ENCODE measurements around the gene ZYG11B. TPM values are rescaled to one million over a fixed set of nuclear protein-coding genes. Genes with fewer than 3 reads are reported as not detected.

ZYG11B gene
- total and polyA plus RNA-seq, 9 of the 15 experiments (the other 6 are each of a cell fraction or from before 2014, with no cell fraction given) = 4.9 to 22.2 (median 12.2) TPM

DNA sequence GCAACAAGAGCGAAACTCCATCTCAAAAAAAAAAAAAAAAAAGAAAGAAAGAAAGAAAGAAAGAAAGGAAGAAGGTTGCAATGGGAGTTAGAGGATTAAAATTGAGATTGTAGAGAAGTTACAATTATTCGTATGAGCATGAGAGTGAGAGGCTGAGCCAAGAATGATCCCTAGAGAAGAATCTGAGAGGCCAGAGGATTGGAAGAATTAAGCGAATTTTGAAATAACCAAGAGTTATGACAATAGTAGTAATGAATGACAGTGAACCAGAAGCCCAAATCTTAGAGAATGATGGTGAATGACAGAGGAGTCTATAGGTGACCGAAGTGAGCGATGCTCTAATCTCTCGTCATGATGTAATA is 369 bp upstream of the ZYG11B start (continued):
- TF ChIP-seq, protein P1, sequence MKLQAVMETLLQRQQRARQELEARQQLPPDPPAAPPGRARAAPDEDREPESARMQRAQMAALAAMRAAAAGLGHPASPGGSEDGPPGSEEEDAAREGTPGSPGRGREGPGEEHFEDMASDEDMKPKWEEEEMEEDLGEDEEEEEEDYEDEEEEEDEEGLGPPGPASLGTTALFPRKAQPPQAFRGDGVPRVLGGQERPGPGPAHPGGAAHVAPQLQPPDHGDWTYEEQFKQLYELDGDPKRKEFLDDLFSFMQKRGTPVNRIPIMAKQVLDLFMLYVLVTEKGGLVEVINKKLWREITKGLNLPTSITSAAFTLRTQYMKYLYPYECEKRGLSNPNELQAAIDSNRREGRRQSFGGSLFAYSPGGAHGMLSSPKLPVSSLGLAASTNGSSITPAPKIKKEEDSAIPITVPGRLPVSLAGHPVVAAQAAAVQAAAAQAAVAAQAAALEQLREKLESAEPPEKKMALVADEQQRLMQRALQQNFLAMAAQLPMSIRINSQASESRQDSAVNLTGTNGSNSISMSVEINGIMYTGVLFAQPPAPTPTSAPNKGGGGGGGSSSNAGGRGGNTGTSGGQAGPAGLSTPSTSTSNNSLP (IDR thresholded peaks at IDR 0.05; ENCODE audit: borderline replicate concordance, low read depth, low read length) = no peak
- TF ChIP-seq ILF3 (IDR thresholded peaks at IDR 0.05; ENCODE audit: borderline replicate concordance) = no peak
- TF ChIP-seq, protein P2, sequence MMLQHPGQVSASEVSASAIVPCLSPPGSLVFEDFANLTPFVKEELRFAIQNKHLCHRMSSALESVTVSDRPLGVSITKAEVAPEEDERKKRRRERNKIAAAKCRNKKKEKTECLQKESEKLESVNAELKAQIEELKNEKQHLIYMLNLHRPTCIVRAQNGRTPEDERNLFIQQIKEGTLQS (IDR thresholded peaks at IDR 0.05) = 0 out of 2 replicates have a peak, but pooled peaks have one; percentile 19
- TF ChIP-seq, protein P2 (CRISPR knock-in tag; conservative IDR thresholded peaks at IDR 0.05) = no peak
- no peak for TF ChIP-seq NR2F6 (CRISPR knock-in tag; IDR thresholded peaks at IDR 0.05)
- TF ChIP-seq U2AF2 (optimal IDR thresholded peaks at IDR 0.05; ENCODE audit: low read depth, low read length) = no peak
- TF ChIP-seq, protein P3, sequence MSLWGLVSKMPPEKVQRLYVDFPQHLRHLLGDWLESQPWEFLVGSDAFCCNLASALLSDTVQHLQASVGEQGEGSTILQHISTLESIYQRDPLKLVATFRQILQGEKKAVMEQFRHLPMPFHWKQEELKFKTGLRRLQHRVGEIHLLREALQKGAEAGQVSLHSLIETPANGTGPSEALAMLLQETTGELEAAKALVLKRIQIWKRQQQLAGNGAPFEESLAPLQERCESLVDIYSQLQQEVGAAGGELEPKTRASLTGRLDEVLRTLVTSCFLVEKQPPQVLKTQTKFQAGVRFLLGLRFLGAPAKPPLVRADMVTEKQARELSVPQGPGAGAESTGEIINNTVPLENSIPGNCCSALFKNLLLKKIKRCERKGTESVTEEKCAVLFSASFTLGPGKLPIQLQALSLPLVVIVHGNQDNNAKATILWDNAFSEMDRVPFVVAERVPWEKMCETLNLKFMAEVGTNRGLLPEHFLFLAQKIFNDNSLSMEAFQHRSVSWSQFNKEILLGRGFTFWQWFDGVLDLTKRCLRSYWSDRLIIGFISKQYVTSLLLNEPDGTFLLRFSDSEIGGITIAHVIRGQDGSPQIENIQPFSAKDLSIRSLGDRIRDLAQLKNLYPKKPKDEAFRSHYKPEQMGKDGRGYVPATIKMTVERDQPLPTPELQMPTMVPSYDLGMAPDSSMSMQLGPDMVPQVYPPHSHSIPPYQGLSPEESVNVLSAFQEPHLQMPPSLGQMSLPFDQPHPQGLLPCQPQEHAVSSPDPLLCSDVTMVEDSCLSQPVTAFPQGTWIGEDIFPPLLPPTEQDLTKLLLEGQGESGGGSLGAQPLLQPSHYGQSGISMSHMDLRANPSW (CRISPR knock-in tag; IDR thresholded peaks at IDR 0.05) = no peak
- TF ChIP-seq JUNB (CRISPR knock-in tag; conservative IDR thresholded peaks at IDR 0.05) = no peak
- TF ChIP-seq POLR2G (IDR thresholded peaks at IDR 0.05; ENCODE audit: low read depth, low read length) = no peak
- TF ChIP-seq, protein P4, sequence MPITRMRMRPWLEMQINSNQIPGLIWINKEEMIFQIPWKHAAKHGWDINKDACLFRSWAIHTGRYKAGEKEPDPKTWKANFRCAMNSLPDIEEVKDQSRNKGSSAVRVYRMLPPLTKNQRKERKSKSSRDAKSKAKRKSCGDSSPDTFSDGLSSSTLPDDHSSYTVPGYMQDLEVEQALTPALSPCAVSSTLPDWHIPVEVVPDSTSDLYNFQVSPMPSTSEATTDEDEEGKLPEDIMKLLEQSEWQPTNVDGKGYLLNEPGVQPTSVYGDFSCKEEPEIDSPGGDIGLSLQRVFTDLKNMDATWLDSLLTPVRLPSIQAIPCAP (CRISPR knock-in tag; IDR thresholded peaks at IDR 0.05; ENCODE audit: borderline replicate concordance) = no peak
- TF ChIP-seq RBM14 (IDR thresholded peaks at IDR 0.05; ENCODE audit: borderline replicate concordance, insufficient read depth, low read depth, low read length) = no peak
- TF ChIP-seq, protein P5, sequence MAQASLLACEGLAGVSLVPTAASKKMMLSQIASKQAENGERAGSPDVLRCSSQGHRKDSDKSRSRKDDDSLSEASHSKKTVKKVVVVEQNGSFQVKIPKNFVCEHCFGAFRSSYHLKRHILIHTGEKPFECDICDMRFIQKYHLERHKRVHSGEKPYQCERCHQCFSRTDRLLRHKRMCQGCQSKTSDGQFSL (CRISPR knock-in tag; IDR thresholded peaks at IDR 0.05) = no peak
- TF ChIP-seq, protein P5 (tag; IDR thresholded peaks at IDR 0.05) = no peak
- no peak for TF ChIP-seq SREBF2 (CRISPR knock-in tag; IDR thresholded peaks at IDR 0.05)
- TF ChIP-seq POLR2A (conservative IDR thresholded peaks at IDR 0.05) = no peak
- TF ChIP-seq NCOA2 (IDR thresholded peaks at IDR 0.05; ENCODE audit: partially characterized antibody in 2 of 2) = no peak
- TF ChIP-seq ZNF785 (CRISPR knock-in tag; IDR thresholded peaks at IDR 0.05) = no peak
- no peak for TF ChIP-seq IRF2 (CRISPR knock-in tag; IDR thresholded peaks at IDR 0.05)
- TF ChIP-seq MXI1 (IDR thresholded peaks at IDR 0.05; ENCODE audit: low read depth, low read length) = no peak
- TF ChIP-seq ZNF175 (CRISPR knock-in tag; IDR thresholded peaks at IDR 0.05; ENCODE audit: low read depth) = no peak
- TF ChIP-seq ZNF165 (CRISPR knock-in tag; IDR thresholded peaks at IDR 0.05; ENCODE audit: borderline replicate concordance) = no peak
- no peak for TF ChIP-seq ZBTB7A (IDR thresholded peaks at IDR 0.05; ENCODE audit: borderline replicate concordance, control insufficient read depth, low read depth, low read length)

Measured in K562 (cell line).